IMR-90 (cell line): ENCODE results near the gene WAC. TPM values are rescaled to one million over a fixed set of nuclear protein-coding genes. Genes with fewer than 3 reads are reported as not detected.

Source experiments
- ATAC-seq: fragments of 200-7000 bp; cut with Tn5 transposase; 2 replicates; pipeline ENCODE4 v1.9.1; 2020; ENCODE audit warnings: low read depth, mild to moderate bottlenecking, moderate library complexity
- BruUV-seq: library from RNA; stranded (reverse); fragments of 400-500 nt; replicated peaks from 2 replicates; lab custom pipeline; 2021; lab: Mats Ljungman, UMichigan
- CTCF ChIA-PET: fragments of 300-600 bp; formaldehyde crosslinking; extraction: SDS; loops from one replicate; lab custom pipeline; 2021; ENCODE audit warnings: antibody characterized with exemption; lab: Yijun Ruan, JAX
- POLR2A ChIA-PET: fragments of 300-600 bp; sonication (Branson Sonifier 250); formaldehyde crosslinking; loops from one replicate; lab custom pipeline; 2022; ENCODE audit warnings: antibody characterized with exemption; ENCODE audit not compliant: unreplicated experiment; lab: Charles Lee
- DNase-seq: peaks from one replicate; pipeline ENCODE4 v3.0.0; 2013
- H2AFZ ChIP-seq: replicated peaks from 2 replicates; pipeline ENCODE3; 2013; ENCODE audit warnings: low read length, mild to moderate bottlenecking; ENCODE audit not compliant: poor library complexity
- H2AK5ac ChIP-seq: 2 replicates; pipeline ENCODE4 v1.6.1; 2013; ENCODE audit warnings: low read depth, low read length, inconsistent platforms
- H2AK9ac ChIP-seq: replicated peaks from 2 replicates; pipeline ENCODE3; 2013; ENCODE audit warnings: mild to moderate bottlenecking, low read depth, low read length, moderate library complexity; ENCODE audit not compliant: poor library complexity
- H2BK120ac ChIP-seq: 2 replicates; pipeline ENCODE4 v1.6.1; 2013; ENCODE audit warnings: low read depth, low read length, inconsistent platforms
- H2BK15ac ChIP-seq: 3 replicates; pipeline ENCODE4 v1.6.1; 2013; ENCODE audit warnings: low read depth, low read length, inconsistent platforms
- H2BK20ac ChIP-seq: 2 replicates; pipeline ENCODE4 v1.6.1; 2013; ENCODE audit warnings: low read depth, mild to moderate bottlenecking, inconsistent platforms, low read length, moderate library complexity
- H2BK5ac ChIP-seq: 2 replicates; pipeline ENCODE4 v1.6.1; 2013; ENCODE audit warnings: mild to moderate bottlenecking, low read depth, low read length, inconsistent platforms; ENCODE audit not compliant: poor library complexity, severe bottlenecking
- H3K14ac ChIP-seq: replicated peaks from 2 replicates; pipeline ENCODE4 v1.6.1; 2013; ENCODE audit warnings: low read depth, low read length, inconsistent platforms
- H3K18ac ChIP-seq: 2 replicates; pipeline ENCODE4 v1.6.1; 2013; ENCODE audit warnings: low read depth, low read length, control low read depth
- H3K23ac ChIP-seq: 2 replicates; pipeline ENCODE4 v1.6.1; 2013; ENCODE audit warnings: low read depth, low read length, inconsistent platforms
- H3K27ac ChIP-seq: 2 replicates; pipeline ENCODE4 v1.5.1; 2013; ENCODE audit warnings: mild to moderate bottlenecking, control low read depth, low read length; ENCODE audit not compliant: insufficient read depth
- H3K27me3 ChIP-seq: 2 replicates; pipeline ENCODE4 v1.6.1; 2013; ENCODE audit warnings: low read length; ENCODE audit not compliant: control insufficient read depth, insufficient read depth
- H3K36me3 ChIP-seq: 2 replicates; pipeline ENCODE4 v1.6.1; 2013; ENCODE audit warnings: low read length, mixed read lengths; ENCODE audit not compliant: control insufficient read depth, insufficient read depth
- H3K4ac ChIP-seq: 2 replicates; pipeline ENCODE4 v1.6.1; 2013; ENCODE audit warnings: low read depth, low read length, inconsistent platforms
- H3K4me1 ChIP-seq: 2 replicates; pipeline ENCODE4 v1.6.1; 2013; ENCODE audit warnings: low read length, mixed read lengths; ENCODE audit not compliant: control insufficient read depth, insufficient read depth
- H3K4me2 ChIP-seq: 2 replicates; pipeline ENCODE4 v1.6.1; 2013; ENCODE audit warnings: low read depth, mild to moderate bottlenecking, control low read depth, low read length, moderate library complexity
- H3K4me3 ChIP-seq: 2 replicates; pipeline ENCODE4 v1.5.1; 2013; ENCODE audit warnings: low read depth, mild to moderate bottlenecking, control low read depth, low read length, moderate library complexity; ENCODE audit not compliant: insufficient read depth
- H3K56ac ChIP-seq: 2 replicates; pipeline ENCODE4 v1.6.1; 2013; ENCODE audit warnings: low read length, inconsistent platforms; ENCODE audit not compliant: insufficient read depth; ENCODE audit errors: extremely low read depth
- H3K79me1 ChIP-seq, 2 experiments: 2 replicates each; pipeline ENCODE4 v1.6.1; 2013; ENCODE audit warnings: low read length in 2 of 2, inconsistent platforms in 1 of 2, low read depth in 1 of 2
- H3K9ac ChIP-seq: 2 replicates; pipeline ENCODE4 v1.6.1; 2013; ENCODE audit warnings: low read depth, low read length, control low read depth
- H3K9me1 ChIP-seq: 2 replicates; pipeline ENCODE4 v1.6.1; 2013; ENCODE audit warnings: low read length, inconsistent platforms; ENCODE audit not compliant: insufficient read depth
- H3K9me3 ChIP-seq: 2 replicates; pipeline ENCODE4 v1.6.1; 2013; ENCODE audit warnings: low read length; ENCODE audit not compliant: control insufficient read depth, insufficient read depth
- H4K20me1 ChIP-seq: 2 replicates; pipeline ENCODE4 v1.6.1; 2013; ENCODE audit warnings: low read length, inconsistent platforms; ENCODE audit not compliant: insufficient read depth
- H4K5ac ChIP-seq: 2 replicates; pipeline ENCODE4 v1.6.1; 2013; ENCODE audit warnings: mild to moderate bottlenecking, low read depth, low read length, control low read depth
- H4K8ac ChIP-seq, 2 experiments: 2 replicates each; pipeline ENCODE4 v1.6.1; 2013; ENCODE audit warnings: low read depth in 2 of 2, low read length in 2 of 2, control low read depth in 1 of 2, inconsistent platforms in 1 of 2
- H4K91ac ChIP-seq: 2 replicates; pipeline ENCODE4 v1.6.1; 2013; ENCODE audit warnings: low read depth, low read length, inconsistent platforms; ENCODE audit not compliant: insufficient read depth
- BHLHE40 ChIP-seq: fragments of 150-350 bp; IDR thresholded peaks from 2 replicates; pipeline ENCODE4 v1.6.1; 2016; ENCODE audit warnings: mild to moderate bottlenecking, low read depth, low read length
- CEBPB ChIP-seq: IDR thresholded peaks from 2 replicates; pipeline ENCODE4 v1.6.1; 2012; ENCODE audit warnings: low read depth, low read length, improper control_type of control experiment
- CHD1 ChIP-seq: IDR thresholded peaks from 2 replicates; pipeline ENCODE4 v1.6.1; 2012; ENCODE audit warnings: low read depth, low read length, improper control_type of control experiment
- FOS ChIP-seq: fragments of 150-350 bp; IDR thresholded peaks from 2 replicates; pipeline ENCODE4 v1.6.1; 2016; ENCODE audit warnings: low read depth, low read length
- MAFK ChIP-seq: IDR thresholded peaks from 2 replicates; pipeline ENCODE4 v1.6.1; 2012; ENCODE audit warnings: low read depth, low read length, improper control_type of control experiment
- MAZ ChIP-seq: IDR thresholded peaks from 2 replicates; pipeline ENCODE4 v1.6.1; 2012; ENCODE audit warnings: low read depth, mild to moderate bottlenecking, low read length, improper control_type of control experiment, moderate library complexity, borderline replicate concordance
- NFE2L2 ChIP-seq: fragments of 150-350 bp; IDR thresholded peaks from 2 replicates; pipeline ENCODE4 v1.6.1; 2016; ENCODE audit warnings: low read depth, mild to moderate bottlenecking, low read length
- POLR2A ChIP-seq: IDR thresholded peaks from 2 replicates; pipeline ENCODE4 v1.6.1; 2012; ENCODE audit warnings: mild to moderate bottlenecking, low read depth, low read length
- RCOR1 ChIP-seq: IDR thresholded peaks from 2 replicates; pipeline ENCODE4 v1.6.1; 2012; ENCODE audit warnings: mild to moderate bottlenecking, low read length, improper control_type of control experiment; ENCODE audit not compliant: insufficient replicate concordance
- RFX5 ChIP-seq: IDR thresholded peaks from 2 replicates; pipeline ENCODE4 v1.8.0; 2012; ENCODE audit warnings: low read depth, mild to moderate bottlenecking, low read length, moderate library complexity
- SMC3 ChIP-seq: fragments of 150-350 bp; IDR thresholded peaks from 2 replicates; pipeline ENCODE4 v1.6.1; 2016; ENCODE audit warnings: low read depth, mild to moderate bottlenecking, antibody characterized with exemption, low read length, moderate library complexity
- USF2 ChIP-seq: fragments of 150-350 bp; IDR thresholded peaks from 2 replicates; pipeline ENCODE4 v1.6.1; 2017; ENCODE audit warnings: mild to moderate bottlenecking, antibody characterized with exemption, low read length, low read depth
- WGBS, 2 experiments: methylation state at CpG; one replicate each; pipeline versions ENCODE4 v1.1.5 to v1.1.7; 2013; ENCODE audit warnings: missing lambda C conversion rate in 2 of 2; ENCODE audit not compliant: insufficient read length in 1 of 2; ENCODE audit errors: extremely low coverage in 2 of 2; 5-methylcytosine and 5-hydroxymethylcytosine counted together
- dilution Hi-C: fragments of 300-500 bp; cut with HindIII; formaldehyde crosslinking; loops from one replicate; pipeline ENCODE4 v1.14.3; 2018; ENCODE audit warnings: low sequenced_read_pairs; ENCODE audit not compliant: unreplicated experiment
- in situ Hi-C: fragments of 300-500 bp; cut with MboI; formaldehyde crosslinking; loops from 3 replicates; pipeline ENCODE4 v1.14.3; 2019; ENCODE audit warnings: low sequenced_read_pairs, inconsistent platforms, mixed read lengths
- intact Hi-C: fragments of 100-400 bp; cut with micrococcal nuclease; formaldehyde crosslinking; loops from 2 replicates; pipeline ENCODE4 v1.10.0; 2022
- polyA plus RNA-seq, 3 experiments: library from polyadenylated mRNA; depleted of rRNA; stranded (reverse); fragments of >200 nt; gene quantifications; 2 replicates each; pipeline ENCODE4 v1.2.3, GENCODE V29; 2012; ENCODE audit warnings: low replicate concordance in 1 of 3
- total RNA-seq: library from RNA; depleted of rRNA; stranded (reverse); fragments of >200 nt; gene quantifications from 2 replicates; pipeline ENCODE4 v1.2.3, GENCODE V29; 2012
- TF ChIP-seq, protein P1 (sequence below): conservative IDR thresholded peaks from 2 replicates; pipeline ENCODE4 v1.5.1; 2012; ENCODE audit warnings: mild to moderate bottlenecking, low read depth, low read length, improper control_type of control experiment

Gene WAC
- total and polyA plus RNA-seq, 2 of the 4 experiments (the other 2 are of a cell fraction): 39.6 to 52.2 TPM

GRCh38 chr10:28581916-28582315 is 49.0 kb downstream of the WAC start:
- H3K9ac ChIP-seq: no peak overlapping the region
- no peak overlapping the region for H3K4ac ChIP-seq
- no peak overlapping the region for H4K91ac ChIP-seq
- no peak overlapping the region for H2AK9ac ChIP-seq
- no peak overlapping the region for H3K4me3 ChIP-seq
- peaks cover 15 to 75% of the 10 kb centered on the region in 2 experiments; a peak in 3 of 4 replicates for H3K79me1 ChIP-seq
- ATAC-seq (no peak), DNase-seq (no peak)
- H3K56ac ChIP-seq: no peak overlapping the region
- H2BK15ac ChIP-seq: no peak overlapping the region
- no peak overlapping the region for H2BK20ac ChIP-seq
- no peak overlapping the region for H2AK5ac ChIP-seq
- no peak overlapping the region for H2BK5ac ChIP-seq
- dilution Hi-C loops (no loop called here), intact Hi-C loops (no loop called here), in situ Hi-C loops (no loop called here)
- H4K5ac ChIP-seq: no peak overlapping the region
- H3K27ac ChIP-seq: no peak overlapping the region
- H2AFZ ChIP-seq: no peak overlapping the region
- TF ChIP-seq CEBPB (no peak), MAZ (no peak), NFE2L2 (no peak), MAFK (no peak), FOS (no peak), USF2 (no peak), RCOR1 (no peak), SMC3 (no peak), BHLHE40 (no peak), RFX5 (no peak), POLR2A (no peak), CHD1 (no peak)
- TF ChIP-seq, protein P1, sequence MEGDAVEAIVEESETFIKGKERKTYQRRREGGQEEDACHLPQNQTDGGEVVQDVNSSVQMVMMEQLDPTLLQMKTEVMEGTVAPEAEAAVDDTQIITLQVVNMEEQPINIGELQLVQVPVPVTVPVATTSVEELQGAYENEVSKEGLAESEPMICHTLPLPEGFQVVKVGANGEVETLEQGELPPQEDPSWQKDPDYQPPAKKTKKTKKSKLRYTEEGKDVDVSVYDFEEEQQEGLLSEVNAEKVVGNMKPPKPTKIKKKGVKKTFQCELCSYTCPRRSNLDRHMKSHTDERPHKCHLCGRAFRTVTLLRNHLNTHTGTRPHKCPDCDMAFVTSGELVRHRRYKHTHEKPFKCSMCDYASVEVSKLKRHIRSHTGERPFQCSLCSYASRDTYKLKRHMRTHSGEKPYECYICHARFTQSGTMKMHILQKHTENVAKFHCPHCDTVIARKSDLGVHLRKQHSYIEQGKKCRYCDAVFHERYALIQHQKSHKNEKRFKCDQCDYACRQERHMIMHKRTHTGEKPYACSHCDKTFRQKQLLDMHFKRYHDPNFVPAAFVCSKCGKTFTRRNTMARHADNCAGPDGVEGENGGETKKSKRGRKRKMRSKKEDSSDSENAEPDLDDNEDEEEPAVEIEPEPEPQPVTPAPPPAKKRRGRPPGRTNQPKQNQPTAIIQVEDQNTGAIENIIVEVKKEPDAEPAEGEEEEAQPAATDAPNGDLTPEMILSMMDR: no peak
- peaks cover 9% of the 10 kb centered on the region for H3K4me1 ChIP-seq
- H2BK120ac ChIP-seq: no peak overlapping the region
- H3K9me1 ChIP-seq: peaks cover 11% of the 10 kb centered on the region
- H4K20me1 ChIP-seq: peaks cover 91% of the 10 kb centered on the region
- no peak overlapping the region for H3K18ac ChIP-seq
- peaks cover 17% of the 10 kb centered on the region for H3K36me3 ChIP-seq
- no peaks in the 10 kb centered on the region for H3K27me3 ChIP-seq
- H4K8ac ChIP-seq: no peak overlapping the region
- 89% methylated on average over 1 of the region's 2 CpGs; no CpG with 5 or more reads in 1 of the 2 experiments for WGBS, 2 experiments
- BruUV-seq: no TSS peak
- no peak overlapping the region for H3K4me2 ChIP-seq
- CTCF ChIA-PET: no interaction called here
- POLR2A ChIA-PET: no interaction called here
- no peak overlapping the region for H3K14ac ChIP-seq
- no peak overlapping the region for H3K23ac ChIP-seq
- H3K9me3 ChIP-seq: no peaks in the 10 kb centered on the region
